Left ventricle myocardium inferior (tissue), 1 donor: ENCODE data around the gene CD79A. TPM values are rescaled to one million over a fixed set of nuclear protein-coding genes. Genes with fewer than 3 reads are reported as not detected.

Experiments
- DNase-seq: peaks from one replicate; pipeline ENCODE4 v3.0.0-alpha.2; 2020
- H3K27ac ChIP-seq: fragments of 200-600 bp; replicated peaks from 2 replicates; pipeline ENCODE4 v1.8.0; 2021
- H3K27me3 ChIP-seq: fragments of 200-600 bp; 2 replicates; pipeline ENCODE4 v1.8.0; 2021; ENCODE audit warnings: low read depth
- H3K36me3 ChIP-seq: fragments of 200-600 bp; 2 replicates; pipeline ENCODE4 v1.8.0; 2021
- H3K4me1 ChIP-seq: fragments of 200-600 bp; 2 replicates; pipeline ENCODE4 v1.8.0; 2021
- H3K4me3 ChIP-seq: fragments of 200-600 bp; 2 replicates; pipeline ENCODE4 v1.8.0; 2021; ENCODE audit warnings: mild to moderate bottlenecking, moderate library complexity
- H3K9me3 ChIP-seq: fragments of 200-600 bp; replicated peaks from 2 replicates; pipeline ENCODE4 v1.8.0; 2021
- CTCF ChIP-seq: fragments of 200-600 bp; IDR thresholded peaks from 2 replicates; pipeline ENCODE4 v1.8.0; 2021; ENCODE audit warnings: antibody characterized with exemption, mild to moderate bottlenecking, borderline replicate concordance
- intact Hi-C: fragments of 100-400 bp; cut with micrococcal nuclease; formaldehyde crosslinking; loops from one replicate; pipeline ENCODE4 v1.11.0; 2022
- total RNA-seq: library from RNA; stranded (reverse); fragmentation: NEBNext Ultra II Directional; extraction: Animal tissue kit (Norgen Biotek cat#: 25700); gene quantifications from one replicate; pipeline ENCODE4 v1.2.1, GENCODE V29; 2021
- donor health status: DM: no; HTN: yes; CAD: no; lungs with severe emphysema.

The CD79A gene
- total RNA-seq, 1 donor from 2014 or later: not detected

GRCh38 chr19:41860419-41861115 is 16.5 kb upstream of the CD79A start:
- DNase-seq: no peak
- Histone ChIP-seq H3K4me3 (peak overlapping the region; percentile 95), H3K9me3 (no peaks in the 10 kb centered on the region), H3K27ac (peak overlapping the region; percentile 99), H3K4me1 (peaks cover 54% of the 10 kb centered on the region), H3K36me3 (peaks cover 47% of the 10 kb centered on the region), H3K27me3 (peaks cover 6% of the 10 kb centered on the region)
- TF ChIP-seq CTCF: no peak
- intact Hi-C loops: loop anchor here (10.0 kb wide), 1 partner anchor 74 kb away; no protein-coding TSS in a partner anchor

- intact Hi-C loops: loop anchor here (10.0 kb wide), 1 partner anchor 74 kb away; no protein-coding TSS in a partner anchor
Measured at GRCh38 chr19:41861116-41861768, 15.8 kb upstream of the CD79A start.

GRCh38 chr19:41861846-41862245 is 15.2 kb upstream of the CD79A start:
- no peaks in the 10 kb centered on the region for H3K9me3 ChIP-seq
- H3K4me3 ChIP-seq: peak overlapping the region; percentile 95
- TF ChIP-seq CTCF: no peak
- no peaks in the 10 kb centered on the region for H3K27me3 ChIP-seq
- intact Hi-C loops: loop anchor here (10.0 kb wide), 1 partner anchor 73 kb away; no protein-coding TSS in a partner anchor
- peaks cover 57% of the 10 kb centered on the region for H3K36me3 ChIP-seq
- peaks cover 65% of the 10 kb centered on the region for H3K4me1 ChIP-seq
- DNase-seq: no peak
- no peak overlapping the region for H3K27ac ChIP-seq

More at GRCh38 chr19:41861116-41861768, 15.8 kb upstream of the CD79A start:
- peaks cover 2% of the 10 kb centered on the region for H3K27me3 ChIP-seq
- H3K4me3 ChIP-seq: peak overlapping the region; percentile 95
- H3K4me1 ChIP-seq: peaks cover 61% of the 10 kb centered on the region
- peaks cover 51% of the 10 kb centered on the region for H3K36me3 ChIP-seq
- TF ChIP-seq CTCF: no peak
- no peaks in the 10 kb centered on the region for H3K9me3 ChIP-seq
- no peak for DNase-seq
- H3K27ac ChIP-seq: peak overlapping the region; percentile 99

- DNase-seq: no peak
- no peaks in the 10 kb centered on the region for H3K9me3 ChIP-seq
- peaks cover 65% of the 10 kb centered on the region for H3K4me1 ChIP-seq
- intact Hi-C loops: loop anchor here (10.0 kb wide), 1 partner anchor 72 kb away; no protein-coding TSS in a partner anchor
- H3K27ac ChIP-seq: no peak overlapping the region
- no peaks in the 10 kb centered on the region for H3K27me3 ChIP-seq
- H3K36me3 ChIP-seq: peaks cover 61% of the 10 kb centered on the region
- no peak overlapping the region for H3K4me3 ChIP-seq
- TF ChIP-seq CTCF: no peak
Measured at GRCh38 chr19:41862445-41862986, 14.6 kb upstream of the CD79A start.

- no peak for TF ChIP-seq CTCF
- Histone ChIP-seq H3K27me3 (no peaks in the 10 kb centered on the region), H3K4me3 (no peak overlapping the region), H3K36me3 (peaks cover 70% of the 10 kb centered on the region), H3K9me3 (no peaks in the 10 kb centered on the region), H3K27ac (no peak overlapping the region), H3K4me1 (peaks cover 73% of the 10 kb centered on the region)
- intact Hi-C loops: loop anchor here (10.0 kb wide), 1 partner anchor 71 kb away; no protein-coding TSS in a partner anchor
- DNase-seq: no peak
Measured at GRCh38 chr19:41863209-41863931, 13.7 kb upstream of the CD79A start.
